ENCODE results near the gene STXBP6.

STXBP6 gene

DNA sequence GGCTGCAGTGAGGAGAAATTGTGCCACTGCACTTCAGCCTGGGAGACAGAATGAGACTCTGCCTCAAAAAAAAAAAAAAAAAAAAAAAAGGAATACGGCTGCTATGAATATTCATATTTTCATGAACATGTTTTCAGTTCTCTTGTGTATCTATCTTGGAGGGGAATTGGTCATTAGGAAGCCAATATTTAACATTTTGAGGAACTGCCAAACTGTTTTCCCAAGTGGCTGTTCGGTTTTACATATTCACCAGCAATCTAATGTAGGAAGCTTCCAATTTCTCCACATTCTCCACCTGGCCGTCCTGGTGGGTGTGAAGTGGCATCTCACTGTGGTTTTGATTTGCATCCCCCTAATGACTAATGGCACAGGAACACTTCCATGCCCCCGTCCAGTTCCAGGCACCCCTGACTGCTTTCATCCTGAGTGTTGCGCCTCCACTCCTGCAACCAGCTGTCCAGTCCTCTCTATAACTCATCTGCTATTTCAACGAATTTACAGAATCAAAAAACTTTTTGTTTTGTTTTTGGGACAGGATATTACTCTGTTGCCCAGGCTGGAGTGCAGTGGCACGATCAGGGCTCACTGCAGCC is 5.7 kb downstream of the STXBP6 start:
- TF ChIP-seq, protein P1, sequence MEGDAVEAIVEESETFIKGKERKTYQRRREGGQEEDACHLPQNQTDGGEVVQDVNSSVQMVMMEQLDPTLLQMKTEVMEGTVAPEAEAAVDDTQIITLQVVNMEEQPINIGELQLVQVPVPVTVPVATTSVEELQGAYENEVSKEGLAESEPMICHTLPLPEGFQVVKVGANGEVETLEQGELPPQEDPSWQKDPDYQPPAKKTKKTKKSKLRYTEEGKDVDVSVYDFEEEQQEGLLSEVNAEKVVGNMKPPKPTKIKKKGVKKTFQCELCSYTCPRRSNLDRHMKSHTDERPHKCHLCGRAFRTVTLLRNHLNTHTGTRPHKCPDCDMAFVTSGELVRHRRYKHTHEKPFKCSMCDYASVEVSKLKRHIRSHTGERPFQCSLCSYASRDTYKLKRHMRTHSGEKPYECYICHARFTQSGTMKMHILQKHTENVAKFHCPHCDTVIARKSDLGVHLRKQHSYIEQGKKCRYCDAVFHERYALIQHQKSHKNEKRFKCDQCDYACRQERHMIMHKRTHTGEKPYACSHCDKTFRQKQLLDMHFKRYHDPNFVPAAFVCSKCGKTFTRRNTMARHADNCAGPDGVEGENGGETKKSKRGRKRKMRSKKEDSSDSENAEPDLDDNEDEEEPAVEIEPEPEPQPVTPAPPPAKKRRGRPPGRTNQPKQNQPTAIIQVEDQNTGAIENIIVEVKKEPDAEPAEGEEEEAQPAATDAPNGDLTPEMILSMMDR (IDR thresholded peaks at IDR 0.05; ENCODE audit: low read depth, low read length, missing control alignments) = no peak
- H3K4me3 ChIP-seq (ENCODE audit: low read depth, low read length) = no peak overlapping the region
- no peak for DNase-seq (ENCODE audit: low read depth)

GRCh38 chr14:25042362-25043299 is 7.3 kb downstream of the STXBP6 start:
- no peak for DNase-seq (ENCODE audit: low read depth)
- no peak overlapping the region for H3K4me3 ChIP-seq (ENCODE audit: low read depth, low read length)
- TF ChIP-seq, protein P1 (IDR thresholded peaks at IDR 0.05; ENCODE audit: low read depth, low read length, missing control alignments) = no peak

DNA sequence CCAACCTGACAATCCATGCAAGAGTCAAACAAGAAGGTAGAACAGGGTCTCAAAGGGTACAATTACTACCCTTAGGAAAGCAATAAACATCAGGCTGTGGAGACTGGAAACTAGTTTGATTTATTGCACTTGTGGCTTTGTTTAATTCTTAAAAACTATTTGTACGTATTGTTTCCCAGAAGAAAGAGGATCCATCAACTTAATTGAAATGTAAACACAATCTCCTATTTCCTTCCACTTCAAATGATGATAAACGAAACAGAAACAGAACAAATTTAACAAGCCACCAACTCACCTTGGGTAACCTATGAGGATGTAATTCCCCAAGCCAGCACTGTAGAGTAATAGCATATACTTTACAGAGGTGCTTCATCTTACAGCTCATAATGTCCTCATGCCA is 8.0 kb downstream of the STXBP6 start:
- H3K4me3 ChIP-seq (ENCODE audit: low read depth, low read length) = no peak overlapping the region
- DNase-seq (ENCODE audit: low read depth) = no peak
- TF ChIP-seq, protein P1 (IDR thresholded peaks at IDR 0.05; ENCODE audit: low read depth, low read length, missing control alignments) = no peak

DNA sequence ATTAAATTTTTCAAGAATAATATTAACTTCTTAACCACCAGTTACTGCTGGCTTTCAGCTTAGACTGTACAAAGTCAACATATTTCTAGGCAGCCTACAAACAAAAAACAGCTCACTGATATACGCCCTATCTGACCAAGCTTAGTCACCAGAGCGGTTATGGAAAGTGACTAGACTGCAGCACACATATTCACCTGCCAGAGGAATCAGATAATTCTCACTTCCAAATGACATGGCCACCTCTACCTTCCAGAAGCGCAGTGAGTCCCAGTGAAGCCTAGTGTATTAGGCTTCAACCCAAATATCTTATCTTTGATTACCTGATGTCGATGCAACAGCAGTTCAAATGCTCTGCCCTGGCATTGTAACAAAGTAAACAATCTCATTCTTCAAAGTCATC is 8.5 kb downstream of the STXBP6 start:
- H3K4me3 ChIP-seq (ENCODE audit: low read depth, low read length) = no peak overlapping the region
- TF ChIP-seq, protein P1 (IDR thresholded peaks at IDR 0.05; ENCODE audit: low read depth, low read length, missing control alignments) = no peak

DNA sequence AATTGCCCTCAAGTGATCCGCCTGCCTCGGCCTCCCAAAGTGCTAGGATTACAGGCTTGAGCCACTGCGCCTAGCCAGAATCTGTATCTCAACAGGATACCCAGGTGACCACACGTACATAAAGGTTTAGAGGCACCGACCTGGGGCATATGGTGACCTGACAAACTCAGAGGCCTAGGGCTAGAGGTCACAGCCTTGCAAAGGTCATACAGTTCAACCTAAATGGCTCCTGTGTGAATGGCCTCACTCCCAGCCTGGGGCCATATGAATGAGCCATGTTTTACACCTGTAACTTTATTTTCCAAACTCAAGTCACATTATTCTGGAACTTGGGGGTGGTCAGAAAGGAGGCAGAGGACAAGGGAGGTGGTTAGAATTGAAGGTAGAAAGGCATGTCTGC is 10.0 kb downstream of the STXBP6 start:
- H3K4me3 ChIP-seq (ENCODE audit: low read depth, low read length) = no peak overlapping the region
- TF ChIP-seq, protein P1 (IDR thresholded peaks at IDR 0.05; ENCODE audit: low read depth, low read length, missing control alignments) = no peak
- no peak for DNase-seq (ENCODE audit: low read depth)

More for the DNA sequence above, 8.5 kb downstream of the STXBP6 start:
- no peak for DNase-seq (ENCODE audit: low read depth)

GRCh38 chr14:25038044-25038668 is 11.8 kb downstream of the STXBP6 start:
- TF ChIP-seq, protein P1 (IDR thresholded peaks at IDR 0.05; ENCODE audit: low read depth, low read length, missing control alignments) = no peak
- H3K4me3 ChIP-seq (ENCODE audit: low read depth, low read length) = no peak overlapping the region
- DNase-seq (ENCODE audit: low read depth) = no peak

All from GM12864 (cell line).